Erythroblast (primary cell): ENCODE data around the gene LDLRAD4.

Experiments
- GATA1 ChIP-seq: IDR thresholded peaks from 2 replicates; pipeline ENCODE4 v1.6.1; 2011; ENCODE audit warnings: low read depth, mild to moderate bottlenecking, control low read depth, low read length, moderate library complexity
- POLR2A ChIP-seq: IDR thresholded peaks from 2 replicates; pipeline ENCODE4 v1.6.1; 2011; ENCODE audit warnings: mild to moderate bottlenecking, low read length

DNA sequence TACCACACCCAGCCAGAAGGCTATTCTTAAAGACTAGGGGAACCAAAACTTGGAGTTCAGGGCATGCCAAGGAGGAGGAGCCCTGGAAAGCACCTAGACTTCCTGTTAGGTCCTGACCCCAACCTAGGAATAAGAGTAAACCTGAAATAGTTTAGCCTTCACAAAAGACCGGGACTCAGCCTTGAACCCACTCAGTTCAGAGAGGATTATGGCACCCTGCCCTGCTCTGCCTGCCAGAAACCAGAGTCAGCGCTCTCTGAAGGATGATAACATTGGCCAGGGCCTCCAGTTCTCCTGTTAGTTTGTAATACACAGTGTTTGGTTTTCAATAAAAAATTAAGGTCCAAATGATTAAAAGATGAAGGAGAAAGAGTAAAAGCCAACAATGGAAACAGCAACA lies 96.4 kb downstream of the LDLRAD4 start:
- TF ChIP-seq POLR2A (no peak), GATA1 (no peak)
